GM18870 (cell line): ENCODE results near the gene ANKRD12.
"Not testable (repeated sequence)": the region's sequence is repeated elsewhere in the genome, so short reads cannot be mapped to it uniquely, and the experiment has no call there.

Experiments used
- ATAC-seq: cut with Tn5 transposase; IDR thresholded peaks from one replicate; pipeline ENCODE4 v1.9.1; 2021; ENCODE audit warnings: moderate library complexity; ENCODE audit not compliant: unreplicated experiment

ANKRD12 gene

DNA sequence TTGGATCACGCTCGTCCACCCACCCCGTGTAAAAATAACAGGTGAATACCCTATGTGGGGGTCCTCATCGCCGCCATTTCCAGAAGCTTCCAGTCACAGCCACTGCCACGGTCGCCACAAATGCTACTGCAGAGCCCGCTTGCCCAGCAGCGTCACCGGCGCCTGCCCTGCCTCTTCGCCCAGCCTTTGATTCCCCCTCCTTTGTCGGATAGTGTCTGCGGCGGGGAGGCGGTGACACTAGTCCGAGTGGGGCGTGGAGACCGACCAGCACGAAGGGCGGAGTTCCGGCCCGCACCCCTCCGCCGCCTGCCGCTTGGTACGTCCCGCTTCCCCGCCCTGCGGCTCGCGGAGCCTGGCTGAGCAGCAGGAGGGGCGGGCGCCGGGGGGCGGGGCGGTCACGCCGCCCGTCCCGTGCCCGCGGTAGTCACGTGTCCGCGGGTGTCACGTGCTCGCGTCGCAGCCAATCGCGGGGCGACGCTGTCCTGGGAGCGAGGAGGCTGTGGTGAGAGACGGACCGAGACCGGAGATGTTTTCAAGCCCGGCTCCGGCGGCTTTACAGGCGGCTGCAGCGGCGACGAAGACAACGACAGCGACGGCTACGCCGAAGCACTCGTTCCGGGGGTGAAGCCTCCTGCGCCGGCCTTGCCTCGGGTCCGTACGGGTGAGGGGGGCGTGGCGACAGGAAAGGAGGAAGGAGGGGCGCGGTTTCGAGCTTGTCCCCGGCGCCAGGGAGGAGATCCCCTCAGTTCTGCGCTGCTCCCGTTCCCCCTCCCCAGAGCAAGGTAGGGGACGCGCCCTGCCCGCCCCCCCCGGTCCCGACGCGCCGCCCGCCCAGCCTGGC lies at the start of gene ANKRD12:
ANKRD12 (plus strand) TSS at position 467 of the 841 bp plus-strand sequence. CDS start 45,652 bp downstream, outside the sequence.
- peak; percentile 60 for ATAC-seq

DNA sequence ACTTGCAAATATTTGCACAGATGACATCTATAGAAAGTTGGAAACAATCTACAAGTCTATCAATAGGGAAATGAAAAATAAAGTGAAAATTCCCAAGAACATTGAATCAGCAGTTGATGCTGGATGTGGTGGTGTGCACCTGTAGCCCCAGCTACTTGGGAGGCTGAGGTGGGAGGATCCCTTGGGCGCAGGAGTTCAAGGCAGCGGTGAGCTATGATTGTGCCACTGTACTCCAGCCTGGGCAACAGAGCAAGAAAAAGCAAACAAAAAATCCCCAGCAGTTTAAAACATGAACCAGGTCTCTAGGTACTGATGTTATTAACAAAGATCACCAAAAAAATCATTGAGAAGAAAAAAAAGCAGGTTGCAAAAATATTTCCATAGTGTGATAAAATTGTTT lies 49.4 kb upstream of the ANKRD12 start:
- ATAC-seq, result no peak

DNA sequence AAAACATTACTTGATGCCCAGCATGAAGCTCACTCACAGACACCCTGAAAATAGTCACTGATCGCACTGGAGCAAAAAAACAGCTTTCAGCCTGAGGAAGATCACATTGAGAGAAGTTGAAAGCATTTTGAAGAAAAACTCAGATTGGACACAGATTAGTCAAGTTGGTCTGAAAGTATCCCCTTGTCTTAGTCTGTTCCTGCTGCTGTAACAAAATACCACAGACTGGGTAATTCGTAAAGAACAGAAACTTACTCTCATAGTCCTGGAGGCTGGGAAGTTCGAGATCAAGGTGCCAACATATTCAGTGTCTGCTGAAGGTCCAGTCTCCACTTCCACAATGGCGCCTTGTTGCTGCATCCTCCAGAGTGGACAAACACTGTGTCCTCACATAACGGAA lies 48.3 kb upstream of the ANKRD12 start:
- ATAC-seq, result no peak

DNA sequence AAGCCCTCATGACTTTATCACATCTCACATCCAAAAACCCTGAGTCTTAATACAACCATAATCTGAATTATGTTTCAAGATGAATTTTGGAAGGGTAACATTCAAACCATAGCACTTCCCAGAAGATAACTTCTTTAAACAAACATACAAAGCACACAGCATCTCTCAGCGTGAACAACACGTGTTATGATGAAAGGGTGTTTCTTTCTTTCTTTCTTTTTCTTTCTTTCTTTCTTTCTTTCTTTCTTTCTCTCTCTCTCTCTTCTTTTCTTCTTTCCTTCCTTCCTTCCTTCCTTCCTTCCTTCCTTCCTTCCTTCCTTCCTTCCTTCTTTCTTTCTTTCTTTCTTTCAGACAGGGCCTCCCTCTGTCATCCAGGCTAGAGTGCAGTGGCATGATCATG lies 47.9 kb upstream of the ANKRD12 start:
- ATAC-seq, result not testable (repeated sequence)

DNA sequence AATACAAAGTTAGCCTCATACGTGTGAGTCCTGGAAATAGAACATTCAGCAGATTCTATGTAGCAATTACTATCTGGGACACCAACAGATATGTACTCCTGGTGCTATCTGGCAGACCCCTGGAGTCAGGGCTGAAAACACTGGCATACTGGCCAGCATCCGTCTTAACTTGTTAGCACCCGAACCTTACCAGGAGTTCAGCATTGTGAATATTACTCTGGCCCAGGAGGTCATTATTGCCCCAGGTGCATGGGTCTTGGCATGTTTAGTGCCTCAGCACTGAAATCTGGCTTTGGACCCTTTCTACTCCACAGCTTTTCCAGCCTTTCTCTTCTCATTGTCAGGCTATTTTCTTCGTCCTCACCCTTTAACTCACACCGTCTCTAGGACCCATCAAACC lies 46.0 kb upstream of the ANKRD12 start:
- ATAC-seq, result no peak

DNA sequence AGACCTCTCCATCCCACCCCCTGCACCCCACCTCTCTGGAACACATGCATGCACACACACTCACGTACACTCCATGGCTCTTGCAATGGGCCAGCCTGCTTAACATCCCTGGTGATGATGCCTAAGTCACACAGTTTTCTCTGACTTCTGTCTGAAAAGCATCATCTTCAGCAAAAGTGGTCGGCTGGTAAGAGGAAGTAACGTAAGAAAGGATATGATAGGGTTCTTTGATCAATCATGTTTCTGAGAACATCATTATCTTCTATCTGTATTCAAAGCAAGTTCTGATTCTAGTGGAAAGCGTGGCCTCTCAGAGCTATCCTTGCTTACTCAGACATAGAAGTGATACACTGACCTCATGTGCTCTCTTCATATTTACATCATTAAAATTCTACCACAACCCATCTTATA lies 45.5 kb upstream of the ANKRD12 start:
- ATAC-seq, result no peak

GRCh38 chr18:9092665-9093064 lies 43.9 kb upstream of the ANKRD12 start:
- no peak for ATAC-seq

DNA sequence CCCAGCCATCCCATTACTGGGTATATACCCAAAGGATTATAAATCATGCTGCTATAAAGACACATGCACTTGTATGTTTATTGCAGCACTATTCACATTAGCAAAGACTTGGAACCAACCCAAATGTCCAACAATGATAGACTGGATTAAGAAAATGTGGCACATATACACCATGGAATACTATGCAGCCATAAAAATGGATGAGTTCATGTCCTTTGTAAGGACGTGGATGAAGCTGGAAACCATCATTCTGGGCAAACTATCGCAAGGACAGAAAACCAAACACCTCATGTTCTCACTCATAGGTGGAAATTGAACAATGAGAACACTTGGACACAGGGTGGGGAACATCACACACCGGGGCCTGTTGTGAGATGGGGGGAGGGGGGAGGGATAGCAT lies 43.5 kb upstream of the ANKRD12 start:
- not testable (repeated sequence) for ATAC-seq

DNA sequence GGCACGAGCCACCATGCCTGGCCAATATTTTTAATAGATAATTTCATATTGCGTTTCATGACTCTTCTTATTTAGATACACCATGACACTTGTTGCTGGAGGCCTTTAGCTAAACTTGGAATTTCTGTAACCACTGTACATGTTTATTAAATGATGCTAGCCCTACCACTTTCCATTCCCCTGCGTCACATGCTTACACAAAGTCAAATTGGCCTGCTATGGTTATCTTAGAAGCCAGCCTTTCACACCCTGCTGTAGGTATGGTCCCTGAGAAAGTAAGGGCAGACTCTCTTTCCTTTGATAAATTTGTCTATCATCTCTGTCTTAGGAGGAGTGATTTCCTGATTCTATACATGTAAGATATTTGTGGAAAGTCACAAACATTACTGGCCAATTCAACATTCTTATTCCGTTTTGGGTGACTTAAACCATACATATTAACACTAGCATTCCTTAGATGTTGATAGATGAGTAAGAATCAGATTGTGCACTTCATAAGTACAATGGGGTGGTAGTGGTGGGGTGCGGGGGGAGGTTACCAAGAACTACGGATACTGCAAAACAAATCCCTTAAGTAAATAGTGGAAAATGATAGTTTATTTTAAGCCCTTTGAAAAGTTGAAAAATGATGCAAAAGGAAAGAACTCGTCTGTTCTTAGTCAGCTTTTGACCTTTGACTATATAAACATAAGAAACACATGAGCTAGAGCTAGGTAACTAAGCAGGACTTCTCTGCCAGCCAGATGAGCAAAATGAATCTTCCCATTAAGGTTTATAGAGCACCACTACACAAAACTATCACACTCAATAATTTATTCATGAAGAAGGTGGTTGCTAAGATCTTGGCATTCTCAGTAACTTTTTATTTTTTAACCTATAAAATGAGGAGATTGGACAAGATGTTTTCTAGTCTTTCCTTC lies 42.0 kb upstream of the ANKRD12 start:
- no peak for ATAC-seq

GRCh38 chr18:9095297-9096006 lies 41.1 kb upstream of the ANKRD12 start:
- ATAC-seq, result peak; percentile 87

GRCh38 chr18:9096007-9096371 lies 40.6 kb upstream of the ANKRD12 start:
- ATAC-seq, result no peak

DNA sequence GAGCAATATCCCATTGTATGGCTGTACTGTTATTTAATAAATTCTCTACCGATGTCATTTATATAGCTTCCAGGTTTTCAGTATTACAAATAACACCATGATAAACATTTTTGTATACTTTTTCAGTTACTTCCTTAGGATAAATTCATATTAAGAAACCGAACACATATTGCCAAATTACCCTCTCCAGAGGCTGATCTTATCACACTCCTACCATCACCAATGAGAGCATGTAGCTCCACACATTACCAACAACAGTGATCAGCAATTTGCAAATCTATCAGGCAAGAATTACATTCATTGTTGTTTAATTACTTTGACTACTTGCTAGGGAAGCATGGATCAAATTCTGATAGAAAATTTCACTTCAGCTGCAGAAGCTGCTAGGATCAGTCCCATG lies 39.9 kb upstream of the ANKRD12 start:
- no peak for ATAC-seq

DNA sequence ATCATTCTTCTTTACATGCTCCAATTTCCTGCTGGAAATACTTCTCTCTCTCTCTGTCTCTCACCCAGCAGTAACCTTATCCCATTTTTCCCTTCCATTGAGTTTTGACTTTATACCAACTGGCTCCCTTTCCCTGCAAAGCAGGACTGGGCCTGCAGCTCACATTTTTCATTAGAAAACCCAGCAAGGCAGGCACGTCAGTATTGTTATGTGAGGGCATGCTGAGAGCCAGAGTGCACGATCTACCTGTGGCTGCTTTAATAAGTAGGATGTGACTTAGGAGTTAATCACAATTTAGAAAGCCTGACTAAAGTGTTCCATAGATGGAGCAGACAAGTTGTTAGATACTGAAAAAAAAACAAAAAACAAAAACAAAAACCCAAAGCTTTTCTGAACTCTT lies 39.2 kb upstream of the ANKRD12 start:
- ATAC-seq, result no peak

DNA sequence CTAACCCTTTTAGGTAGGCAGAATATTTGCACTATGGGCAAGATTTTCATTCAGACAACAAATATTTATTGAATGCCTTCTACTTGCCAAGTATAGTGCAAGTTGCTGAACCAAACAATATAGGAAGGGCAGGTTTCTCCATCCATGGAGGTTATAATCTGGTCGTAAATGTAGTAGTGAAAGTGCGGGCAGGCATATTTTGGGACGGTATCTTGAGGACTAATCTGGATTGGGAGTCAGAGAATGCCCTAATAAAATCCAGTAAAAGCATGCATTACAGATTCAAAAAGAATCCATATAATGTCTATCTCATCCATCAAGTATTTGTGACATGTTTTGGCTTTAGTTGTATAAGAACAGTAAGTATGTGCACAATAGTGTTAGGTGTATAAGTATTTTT lies 35.8 kb upstream of the ANKRD12 start:
- ATAC-seq, result no peak

DNA sequence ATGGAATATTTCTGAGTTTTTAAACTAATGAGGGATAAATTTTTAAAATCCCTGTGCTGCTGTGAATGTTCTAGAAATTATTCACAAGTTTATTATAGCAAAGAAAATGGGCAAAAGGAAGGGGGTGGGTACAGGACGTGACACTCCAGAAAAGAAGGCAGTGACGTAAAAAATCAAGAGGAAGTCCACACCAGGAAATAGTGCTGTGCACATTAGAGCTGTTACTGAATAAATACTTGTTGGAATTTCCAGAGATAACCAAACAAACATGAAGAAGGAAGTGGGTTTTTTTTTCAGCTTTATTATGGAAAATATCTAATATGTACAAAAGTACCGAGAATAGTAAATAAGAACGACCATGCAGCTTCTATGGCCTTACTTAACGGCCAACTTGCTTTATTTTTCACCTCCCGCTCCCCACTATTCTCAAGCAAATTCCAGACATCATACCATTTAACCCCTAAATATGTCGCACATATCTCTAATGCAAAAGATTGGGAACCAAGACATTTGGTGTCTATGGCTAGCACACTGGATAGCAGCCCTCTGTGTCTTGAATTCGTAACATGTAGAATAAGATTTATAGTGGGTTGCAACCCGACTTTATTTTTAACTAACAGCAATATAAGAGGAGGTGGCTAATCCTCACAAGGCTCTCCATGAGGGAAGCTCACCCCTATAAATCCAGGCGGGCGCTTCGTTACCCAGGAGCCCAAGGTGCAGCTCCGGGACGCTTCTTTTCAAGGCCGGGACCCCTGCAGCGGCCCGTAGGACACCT lies 34.7 kb upstream of the ANKRD12 start:
- ATAC-seq, result peak; percentile 37

GRCh38 chr18:9102508-9103375 lies 33.8 kb upstream of the ANKRD12 start, which contains the start of gene NDUFV2:
Gene NDUFV2, plus strand, starts transcription at chr18:9102699. Its CDS starts 45 bp downstream, at chr18:9102744.
- ATAC-seq, result peak; percentile 68

DNA sequence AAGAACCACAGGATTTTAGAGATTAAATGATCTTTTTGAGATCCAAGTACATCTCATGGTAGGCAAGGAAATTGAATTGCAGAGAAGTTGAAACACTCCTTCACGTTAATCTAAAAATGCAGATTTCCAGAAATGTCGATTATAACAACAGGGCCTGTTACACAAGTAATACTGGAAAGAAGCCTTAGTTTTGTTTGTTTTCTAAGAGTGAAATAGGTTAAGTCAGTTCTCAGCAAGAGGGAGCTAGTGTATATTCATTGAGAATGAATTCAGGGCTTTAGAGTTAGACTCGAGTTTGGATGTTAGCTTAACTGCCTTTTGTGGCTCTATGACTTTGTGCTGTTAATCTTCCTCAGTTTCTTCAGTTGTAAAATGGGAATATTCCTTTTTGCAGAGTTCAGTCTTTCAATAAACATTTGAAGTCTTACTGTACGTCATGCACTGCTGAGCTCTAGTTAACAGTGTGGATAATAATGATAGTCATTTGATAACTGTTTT lies 33.2 kb upstream of the ANKRD12 start:
- ATAC-seq, result no peak

- no peak for ATAC-seq
Observed at GRCh38 chr18:9104244-9104901, 32.2 kb upstream of the ANKRD12 start.

DNA sequence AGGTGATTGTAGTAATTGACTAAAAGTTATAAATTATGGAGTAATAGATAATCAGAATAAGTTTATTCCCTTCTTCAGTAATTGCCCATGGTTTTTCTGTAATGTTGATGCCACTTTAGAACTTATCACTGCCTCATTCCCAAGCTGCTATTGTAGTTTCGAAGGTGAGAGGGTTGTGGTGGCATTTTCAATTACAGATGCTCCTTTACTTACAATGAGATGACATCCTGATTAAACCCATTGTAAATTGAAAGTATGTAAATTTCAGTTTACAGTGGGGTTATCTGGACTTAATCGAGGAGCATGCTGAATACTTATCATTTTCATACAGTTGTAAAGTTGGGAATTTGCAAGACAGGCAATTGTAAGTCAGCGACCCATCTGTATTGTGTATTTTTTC lies 31.2 kb upstream of the ANKRD12 start:
- ATAC-seq, result no peak
